ENCODE measurements around the gene PARD3.

DNA sequence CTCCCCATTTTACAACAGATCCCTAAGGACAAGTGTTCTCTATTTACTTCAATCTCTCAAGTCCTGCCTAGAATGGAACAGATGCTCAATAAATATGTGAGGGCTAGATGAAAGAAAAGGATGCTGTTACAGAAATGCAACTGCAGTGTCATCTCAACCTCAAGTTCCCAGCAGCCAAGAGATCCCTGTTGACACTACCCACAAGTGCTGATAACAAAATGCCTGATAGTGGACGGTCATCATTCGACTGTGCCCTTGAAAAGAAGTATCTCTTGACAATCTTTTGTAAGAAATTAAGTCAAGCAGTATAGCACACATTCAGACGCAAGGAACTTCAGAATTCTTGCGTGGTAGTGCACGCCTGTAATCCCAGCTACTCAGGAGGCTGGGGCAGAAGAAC is 133.2 kb downstream of the PARD3 start:
- TF ChIP-seq, protein P1, sequence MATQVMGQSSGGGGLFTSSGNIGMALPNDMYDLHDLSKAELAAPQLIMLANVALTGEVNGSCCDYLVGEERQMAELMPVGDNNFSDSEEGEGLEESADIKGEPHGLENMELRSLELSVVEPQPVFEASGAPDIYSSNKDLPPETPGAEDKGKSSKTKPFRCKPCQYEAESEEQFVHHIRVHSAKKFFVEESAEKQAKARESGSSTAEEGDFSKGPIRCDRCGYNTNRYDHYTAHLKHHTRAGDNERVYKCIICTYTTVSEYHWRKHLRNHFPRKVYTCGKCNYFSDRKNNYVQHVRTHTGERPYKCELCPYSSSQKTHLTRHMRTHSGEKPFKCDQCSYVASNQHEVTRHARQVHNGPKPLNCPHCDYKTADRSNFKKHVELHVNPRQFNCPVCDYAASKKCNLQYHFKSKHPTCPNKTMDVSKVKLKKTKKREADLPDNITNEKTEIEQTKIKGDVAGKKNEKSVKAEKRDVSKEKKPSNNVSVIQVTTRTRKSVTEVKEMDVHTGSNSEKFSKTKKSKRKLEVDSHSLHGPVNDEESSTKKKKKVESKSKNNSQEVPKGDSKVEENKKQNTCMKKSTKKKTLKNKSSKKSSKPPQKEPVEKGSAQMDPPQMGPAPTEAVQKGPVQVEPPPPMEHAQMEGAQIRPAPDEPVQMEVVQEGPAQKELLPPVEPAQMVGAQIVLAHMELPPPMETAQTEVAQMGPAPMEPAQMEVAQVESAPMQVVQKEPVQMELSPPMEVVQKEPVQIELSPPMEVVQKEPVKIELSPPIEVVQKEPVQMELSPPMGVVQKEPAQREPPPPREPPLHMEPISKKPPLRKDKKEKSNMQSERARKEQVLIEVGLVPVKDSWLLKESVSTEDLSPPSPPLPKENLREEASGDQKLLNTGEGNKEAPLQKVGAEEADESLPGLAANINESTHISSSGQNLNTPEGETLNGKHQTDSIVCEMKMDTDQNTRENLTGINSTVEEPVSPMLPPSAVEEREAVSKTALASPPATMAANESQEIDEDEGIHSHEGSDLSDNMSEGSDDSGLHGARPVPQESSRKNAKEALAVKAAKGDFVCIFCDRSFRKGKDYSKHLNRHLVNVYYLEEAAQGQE (IDR thresholded peaks at IDR 0.05; ENCODE audit: insufficient read depth in 1 of 2, low read depth in 2 of 2, low read length in 2 of 2), result no peak
- TF ChIP-seq TAF1 (IDR thresholded peaks at IDR 0.05; ENCODE audit: borderline replicate concordance, insufficient read depth, low read length), result no peak
- no peak for TF ChIP-seq SIN3A (IDR thresholded peaks at IDR 0.05; ENCODE audit: borderline replicate concordance, insufficient read depth, low read length)
- TF ChIP-seq POLR2AphosphoS5 (IDR thresholded peaks at IDR 0.05; ENCODE audit: low read depth, low read length), result no peak
